Fibroblast of upper back skin (primary cell): ENCODE data around the gene CERS4.
"Not testable (repeated sequence)": the region's sequence is repeated elsewhere in the genome, so short reads cannot be mapped to it uniquely, and the experiment has no call there.

ENCODE experiments used
- DNase-seq: peaks from one replicate; pipeline ENCODE4 v3.0.0-alpha.2; 2013

Gene CERS4

GRCh38 chr19:8244442-8244841 is 35.3 kb downstream of the CERS4 start:
- no peak for DNase-seq

GRCh38 chr19:8245869-8246835 is 37.0 kb downstream of the CERS4 start:
- no peak for DNase-seq

DNA sequence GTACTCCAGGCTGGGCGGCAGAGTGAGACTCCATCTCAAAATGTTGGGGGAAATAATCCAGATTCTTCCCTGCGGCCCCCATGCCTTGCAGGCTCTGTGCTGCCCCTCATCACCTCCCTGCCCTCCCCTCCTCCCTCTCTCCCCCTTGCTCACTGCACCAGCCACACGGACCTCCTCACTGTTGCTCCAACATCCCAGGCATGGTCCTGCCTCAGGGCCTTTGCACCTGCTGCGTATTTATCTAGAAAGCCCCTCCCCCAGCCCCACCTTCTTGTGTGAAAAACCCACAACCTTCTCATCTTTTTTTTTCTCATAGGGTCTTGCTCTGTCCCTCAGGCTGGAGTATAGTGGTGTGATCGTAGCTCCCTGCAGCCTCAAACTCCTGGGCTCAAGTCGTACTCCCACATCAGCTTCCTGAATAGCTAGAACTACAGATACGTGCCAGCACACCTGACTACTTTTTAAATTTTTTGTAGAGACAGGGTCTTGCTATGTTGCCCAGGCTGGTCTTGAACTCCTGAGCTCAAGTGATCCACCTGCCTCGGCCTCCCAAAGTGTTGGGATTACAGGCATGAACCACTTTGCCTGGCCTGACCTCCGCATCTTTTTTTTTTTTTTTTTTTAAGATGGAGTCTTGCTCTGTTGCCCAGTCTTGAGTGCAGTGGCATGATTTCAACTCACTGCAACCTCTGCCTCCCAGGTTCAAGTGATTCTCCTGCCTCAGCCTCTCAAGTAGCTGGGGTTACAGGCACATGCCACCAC is 38.1 kb downstream of the CERS4 start:
- DNase-seq: not testable (repeated sequence)

GRCh38 chr19:8248348-8249328 is 39.5 kb downstream of the CERS4 start:
- DNase-seq: no peak

- DNase-seq: no peak
Measured at GRCh38 chr19:8250596-8250995, 41.4 kb downstream of the CERS4 start.

DNA sequence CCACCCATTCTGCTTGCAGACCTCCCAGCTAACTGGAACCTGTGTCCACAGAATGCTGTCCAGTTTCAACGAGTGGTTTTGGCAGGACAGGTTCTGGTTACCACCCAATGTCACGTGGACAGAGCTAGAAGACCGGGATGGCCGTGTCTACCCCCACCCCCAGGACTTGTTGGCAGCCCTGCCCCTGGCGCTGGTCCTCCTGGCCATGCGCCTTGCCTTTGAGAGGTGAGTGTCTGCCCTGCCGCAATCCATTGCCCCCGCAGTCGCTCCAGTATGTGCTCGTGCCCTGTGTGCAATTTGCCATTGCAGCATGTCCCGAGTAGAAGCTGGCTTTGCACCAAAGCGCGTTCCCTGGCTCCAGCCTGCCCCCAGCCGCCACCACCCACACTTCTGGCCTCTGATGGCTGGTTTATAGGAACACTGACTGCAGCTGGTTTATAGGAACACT is 41.9 kb downstream of the CERS4 start:
- no peak for DNase-seq

- DNase-seq: peak; percentile 72
Measured at GRCh38 chr19:8252922-8253589, 43.9 kb downstream of the CERS4 start.

- no peak for DNase-seq
Measured at GRCh38 chr19:8253678-8254077, 44.5 kb downstream of the CERS4 start.

GRCh38 chr19:8254286-8255001 is 45.3 kb downstream of the CERS4 start:
- no peak for DNase-seq

GRCh38 chr19:8255426-8256125 is 46.4 kb downstream of the CERS4 start:
- no peak for DNase-seq

DNA sequence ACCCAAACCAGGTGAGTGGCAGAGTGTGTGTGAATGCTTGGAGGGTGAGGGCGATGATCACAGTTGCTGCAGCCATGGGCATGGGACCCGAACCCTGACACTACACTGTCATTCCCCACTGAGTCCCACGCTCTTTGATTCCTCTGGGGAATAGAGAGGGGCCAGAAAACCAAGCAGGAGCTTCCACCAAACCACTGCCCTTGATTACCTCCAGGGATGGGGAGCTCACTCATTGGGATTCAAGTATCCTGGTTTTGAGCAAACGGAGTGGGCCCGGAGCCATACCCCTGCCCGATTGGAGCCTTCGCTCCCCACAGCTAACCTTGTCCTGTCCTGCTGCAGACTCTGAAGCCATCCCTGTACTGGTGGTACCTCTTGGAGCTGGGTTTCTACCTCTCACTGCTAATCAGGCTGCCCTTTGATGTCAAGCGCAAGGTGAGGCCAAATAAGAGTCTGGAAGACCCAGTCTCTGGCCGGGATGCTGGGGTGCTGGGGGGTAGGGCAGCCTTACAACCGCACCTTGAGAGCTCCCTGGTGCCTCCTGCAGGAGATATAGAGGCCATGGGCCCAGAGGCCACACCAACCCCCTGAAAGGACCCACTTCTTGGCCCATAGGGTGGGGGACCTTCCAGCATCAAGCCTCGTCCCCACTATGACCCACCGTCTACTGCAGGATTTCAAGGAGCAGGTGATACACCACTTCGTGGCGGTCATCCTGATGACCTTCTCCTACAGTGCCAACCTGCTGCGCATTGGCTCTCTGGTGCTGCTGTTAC is 47.3 kb downstream of the CERS4 start:
- no peak for DNase-seq

DNA sequence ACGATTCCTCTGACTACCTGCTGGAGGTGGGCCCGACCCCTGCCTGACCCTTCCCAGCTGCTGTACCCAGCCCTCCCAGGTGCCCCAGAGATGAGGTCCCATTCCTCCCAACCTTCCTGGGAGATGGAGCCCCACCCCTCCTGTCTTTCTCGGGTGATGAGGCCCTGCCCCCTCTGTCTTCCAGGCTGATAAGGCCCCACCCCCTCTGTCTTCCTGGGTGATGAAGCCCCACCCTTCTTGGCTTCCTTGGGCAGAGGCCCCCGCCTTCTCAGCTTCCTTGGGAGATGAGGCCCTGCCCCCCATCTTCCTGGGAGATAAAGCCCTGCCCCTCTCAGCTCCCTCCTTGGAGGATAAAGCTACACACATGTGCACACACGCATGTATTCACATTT is 47.9 kb downstream of the CERS4 start:
- no peak for DNase-seq

- DNase-seq: no peak
Measured at GRCh38 chr19:8259142-8259921, 50.2 kb downstream of the CERS4 start.

- DNase-seq: no peak
Measured at GRCh38 chr19:8259922-8260247, 50.7 kb downstream of the CERS4 start.

DNA sequence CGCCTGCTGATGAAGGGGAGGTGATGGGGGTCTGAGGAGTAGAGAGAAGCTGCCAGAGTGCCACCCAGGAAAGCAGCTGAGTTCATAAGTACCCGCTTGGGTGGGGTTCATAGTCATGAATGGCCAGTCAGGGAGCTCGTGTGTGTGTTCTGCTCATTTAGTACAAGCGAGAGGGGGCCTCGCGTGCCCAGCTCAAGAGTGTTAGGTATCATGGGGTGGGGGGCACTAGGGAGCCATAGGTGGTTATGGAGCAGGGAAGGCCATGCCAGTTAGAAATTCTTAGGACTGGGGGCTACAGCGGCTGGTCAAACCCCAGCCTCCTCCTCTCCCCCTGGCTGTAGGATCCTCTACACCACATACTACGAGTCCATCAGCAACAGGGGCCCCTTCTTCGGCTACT is 52.2 kb downstream of the CERS4 start:
- no peak for DNase-seq

- no peak for DNase-seq
Measured at GRCh38 chr19:8261881-8262280, 52.7 kb downstream of the CERS4 start.

DNA sequence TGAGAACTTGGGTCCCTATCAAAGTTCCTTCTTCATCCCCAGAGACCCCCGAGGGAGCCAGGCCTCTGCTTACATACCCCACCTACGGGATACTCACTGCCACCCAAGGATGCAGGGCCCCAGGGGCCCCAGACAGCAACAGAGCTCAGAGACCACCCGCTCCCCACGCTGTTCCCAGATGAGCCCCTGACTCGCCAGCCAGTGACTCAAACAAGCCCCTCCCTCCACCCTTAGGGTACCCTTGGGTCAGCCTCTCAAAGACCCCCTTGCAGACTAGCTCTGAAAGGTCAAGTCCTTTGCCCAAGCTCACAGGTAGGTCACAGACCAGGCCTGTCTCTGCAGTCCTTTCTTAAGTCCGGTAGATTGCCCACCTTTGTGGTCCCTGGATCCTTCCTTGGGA is 53.3 kb downstream of the CERS4 start:
- no peak for DNase-seq

DNA sequence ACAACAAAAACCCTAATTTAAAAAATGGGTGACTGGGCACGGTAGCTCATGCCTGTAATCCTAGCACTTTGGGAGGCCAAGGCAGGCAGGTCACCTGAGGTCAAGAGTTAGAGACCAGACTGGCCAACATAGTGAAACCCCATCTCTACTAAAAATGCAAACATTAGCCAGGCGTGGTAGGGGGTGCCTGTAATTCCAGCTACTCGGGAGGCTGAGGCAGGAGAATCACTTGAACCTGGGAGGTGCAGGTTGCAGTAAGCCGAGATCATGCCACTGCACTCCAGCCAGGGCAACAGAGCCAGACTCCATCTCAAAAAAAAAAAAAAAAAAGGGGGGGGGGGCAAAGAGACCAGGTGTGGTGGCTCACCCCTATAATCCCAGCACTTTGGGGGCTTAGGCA is 55.1 kb downstream of the CERS4 start:
- DNase-seq: not testable (repeated sequence)

GRCh38 chr19:8265872-8266271 is 56.7 kb downstream of the CERS4 start:
- no peak for DNase-seq
